Left lung (tissue), 10 donors: ENCODE results near the gene MPRIP. TPM values are rescaled to one million over a fixed set of nuclear protein-coding genes. Genes with fewer than 3 reads are reported as not detected.
"Not testable (repeated sequence)": the region's sequence is repeated elsewhere in the genome, so short reads cannot be mapped to it uniquely, and the experiment has no call there.

ENCODE experiments used
- ATAC-seq: fragments of 200-7000 bp; cut with Tn5 transposase; one replicate; pipeline ENCODE4 v1.9.1; 2020; ENCODE audit warnings: moderate library complexity
- DNase-seq, 4 donors: peaks; one replicate each; pipeline ENCODE4 v3.0.0-alpha.2; 2013 to 2020
- H3K27ac ChIP-seq, 2 donors: fragments of 200-600 bp; sonication (generic) in 1 of 2; one replicate each; pipeline versions ENCODE4 v1.5.0 to v1.8.0; 2020 to 2021
- H3K27me3 ChIP-seq, 2 donors: fragments of 200-600 bp; sonication (generic) in 1 of 2; one replicate each; pipeline versions ENCODE4 v1.5.0 to v1.8.0; 2020 to 2021
- H3K36me3 ChIP-seq, 2 donors: fragments of 200-600 bp; sonication (generic) in 1 of 2; one replicate each; pipeline versions ENCODE4 v1.5.0 to v1.8.0; 2020 to 2021
- H3K4me1 ChIP-seq, 2 donors: fragments of 200-600 bp; one replicate each; pipeline ENCODE4 v1.8.0; 2021
- H3K4me3 ChIP-seq, 2 donors: fragments of 200-600 bp; sonication (generic) in 1 of 2; one replicate each; pipeline versions ENCODE4 v1.5.0 to v1.8.0; 2020 to 2021; ENCODE audit warnings: mild to moderate bottlenecking in 1 of 2
- H3K9me3 ChIP-seq, 2 donors: fragments of 200-600 bp; sonication (generic) in 1 of 2; one replicate each; pipeline versions ENCODE4 v1.5.0 to v1.8.0; 2020 to 2021
- CTCF ChIP-seq, 2 donors: fragments of 200-600 bp; sonication (generic) in 1 of 2; IDR thresholded peaks; one replicate each; pipeline versions ENCODE4 v1.5.0 to v1.8.0; 2021; ENCODE audit warnings: antibody characterized with exemption in 2 of 2
- intact Hi-C, 2 donors: fragments of 100-400 bp; cut with DNase I; formaldehyde crosslinking; loops; one replicate each; pipeline versions ENCODE4 v1.11.2 to v1.14.2; 2022
- polyA plus RNA-seq, 6 donors: library from polyadenylated mRNA; unstranded; fragments of 120-200 nt; gene quantifications; one replicate each; pipeline ENCODE4 v1.2.1, GENCODE V29; 2013; ENCODE audit not compliant: insufficient read length in 6 of 6
- total RNA-seq, 2 donors: library from RNA; stranded (reverse); fragmentation: NEBNext Ultra II Directional; extraction: Animal tissue kit (Norgen Biotek cat#: 25700); gene quantifications; one replicate each; pipeline ENCODE4 v1.2.1, GENCODE V29; 2021
- donor health status: DM: no; HTN: yes; CAD: no.
- donor health status: DM: no; HTN: no; CAD: no.

MPRIP gene
- total and polyA plus RNA-seq, 8 donors = 221 to 338 (median 257) TPM

- H3K27me3 ChIP-seq = no peaks in the 10 kb centered on the region
- H3K4me3 ChIP-seq = no peak overlapping the region
- ATAC-seq (no peak), DNase-seq (no peak)
- no peak overlapping the region for H3K27ac ChIP-seq
- no peaks in the 10 kb centered on the region for H3K9me3 ChIP-seq
- peaks cover 0 to 27% of the 10 kb centered on the region in 2 donors for H3K36me3 ChIP-seq
- intact Hi-C loops = no loop called here
- no peak for TF ChIP-seq CTCF (IDR thresholded peaks at IDR 0.05)
- H3K4me1 ChIP-seq = peaks cover 19 to 45% of the 10 kb centered on the region in 2 donors
Observed at GRCh38 chr17:17189559-17189958, 147.3 kb downstream of the MPRIP start.

GRCh38 chr17:17190188-17190587 is 147.9 kb downstream of the MPRIP start:
- DNase-seq = peak in 1 of 4 donors; percentile 0
- Histone ChIP-seq H3K4me3 (no peak overlapping the region), H3K27ac (no peak overlapping the region), H3K36me3 (peaks cover 0 to 24% of the 10 kb centered on the region in 2 donors), H3K9me3 (no peaks in the 10 kb centered on the region), H3K27me3 (no peaks in the 10 kb centered on the region), H3K4me1 (peaks cover 19 to 38% of the 10 kb centered on the region in 2 donors)
- intact Hi-C loops = no loop called here
- no peak for TF ChIP-seq CTCF (IDR thresholded peaks at IDR 0.05)
- no peak for ATAC-seq

GRCh38 chr17:17191346-17191792 is 149.1 kb downstream of the MPRIP start:
- peaks cover 15 to 27% of the 10 kb centered on the region in 2 donors for H3K4me1 ChIP-seq
- intact Hi-C loops = no loop called here
- DNase-seq = peak in 1 of 4 donors; percentile 55
- TF ChIP-seq CTCF (IDR thresholded peaks at IDR 0.05) = no peak
- peaks cover 0 to 24% of the 10 kb centered on the region in 2 donors for H3K36me3 ChIP-seq
- H3K4me3 ChIP-seq = no peak overlapping the region
- no peak for ATAC-seq
- H3K27ac ChIP-seq = peak overlapping the region; percentile 6 to 56
- no peaks in the 10 kb centered on the region for H3K27me3 ChIP-seq
- H3K9me3 ChIP-seq = no peaks in the 10 kb centered on the region

GRCh38 chr17:17191961-17192381 is 149.7 kb downstream of the MPRIP start:
- peaks cover 0 to 20% of the 10 kb centered on the region in 2 donors for H3K36me3 ChIP-seq
- H3K4me3 ChIP-seq = no peak overlapping the region
- intact Hi-C loops = no loop called here
- no peak for TF ChIP-seq CTCF (IDR thresholded peaks at IDR 0.05)
- peak in 2 of 4 donors; percentile 24 to 34 for DNase-seq
- peaks cover 11 to 21% of the 10 kb centered on the region in 2 donors for H3K4me1 ChIP-seq
- no peak for ATAC-seq
- H3K27ac ChIP-seq = peak overlapping the region; percentile 6 to 56
- no peaks in the 10 kb centered on the region for H3K27me3 ChIP-seq
- no peaks in the 10 kb centered on the region for H3K9me3 ChIP-seq

GRCh38 chr17:17195466-17195865 is 153.2 kb downstream of the MPRIP start:
- H3K27me3 ChIP-seq, intact Hi-C loops, DNase-seq, H3K9me3 ChIP-seq, H3K27ac ChIP-seq, H3K4me3 ChIP-seq, ATAC-seq, H3K36me3 ChIP-seq: not testable (repeated sequence)
- peaks cover 6 to 13% of the 10 kb centered on the region in 2 donors for H3K4me1 ChIP-seq

GRCh38 chr17:17196776-17197175 is 154.5 kb downstream of the MPRIP start:
- no peak for TF ChIP-seq CTCF (IDR thresholded peaks at IDR 0.05)
- Histone ChIP-seq H3K4me3 (no peak overlapping the region), H3K4me1 (peaks cover 2 to 7% of the 10 kb centered on the region in 2 donors), H3K9me3 (no peaks in the 10 kb centered on the region), H3K36me3 (peaks cover 0 to 4% of the 10 kb centered on the region in 2 donors), H3K27me3 (no peaks in the 10 kb centered on the region), H3K27ac (no peak overlapping the region)
- intact Hi-C loops = no loop called here
- DNase-seq (no peak), ATAC-seq (no peak)
